Vagina (tissue), 2 donors: ENCODE data around the gene CFAP100. TPM values are rescaled to one million over a fixed set of nuclear protein-coding genes. Genes with fewer than 3 reads are reported as not detected.

Experiments used
- DNase-seq, 2 donors: peaks; one replicate each; pipeline ENCODE4 v3.0.0-alpha.2; 2017; ENCODE audit errors: extremely low spot score in 2 of 2
- H3K27ac ChIP-seq: fragments of 200-600 bp; sonication (generic); one replicate; pipeline ENCODE4 v1.5.1; 2019
- H3K27me3 ChIP-seq: fragments of 200-600 bp; sonication (generic); one replicate; pipeline ENCODE4 v1.5.1; 2019
- H3K36me3 ChIP-seq, 2 donors: fragments of 200-600 bp; sonication (generic); one replicate each; pipeline ENCODE4 v1.5.1; 2017 to 2019
- H3K4me1 ChIP-seq: fragments of 200-600 bp; sonication (generic); one replicate; pipeline ENCODE4 v1.5.1; 2019
- H3K4me3 ChIP-seq, 2 donors: fragments of 200-600 bp; sonication (generic); 1 replicate in 1 of 2; 2 replicates in 1 of 2; pipeline ENCODE4 v1.5.1; 2016 to 2019
- H3K9me3 ChIP-seq: fragments of 200-600 bp; sonication (generic); one replicate; pipeline ENCODE4 v1.5.1; 2019
- POLR2A ChIP-seq, 2 donors: fragments of 450-650 bp; IDR thresholded peaks; one replicate each; pipeline ENCODE4 v1.6.1; 2017; ENCODE audit warnings: antibody characterized with exemption in 2 of 2, mild to moderate bottlenecking in 2 of 2, moderate library complexity in 2 of 2
- POLR2AphosphoS5 ChIP-seq, 2 donors: sonication (generic); formaldehyde crosslinking; IDR thresholded peaks; one replicate each; pipeline ENCODE4 v1.9.0; 2017; ENCODE audit warnings: antibody characterized with exemption in 2 of 2, mild to moderate bottlenecking in 2 of 2, low read depth in 1 of 2; ENCODE audit not compliant: insufficient read depth in 1 of 2
- intact Hi-C: fragments of 100-400 bp; cut with DNase I; formaldehyde crosslinking; loops from one replicate; pipeline ENCODE4 v1.15.1; 2023
- total RNA-seq: library from RNA; depleted of rRNA; stranded (reverse); fragments of >200 nt; gene quantifications from one replicate; pipeline ENCODE4 v1.2.3, GENCODE V29; 2016
- TF ChIP-seq, protein P1 (sequence below), 3 experiments: fragments of 450-650 bp in 2 of 3; fragments of 200-600 bp in 1 of 3; sonication (generic) in 1 of 3; IDR thresholded peaks; one replicate each; pipeline ENCODE4 v1.5.1; 2017 to 2019; ENCODE audit warnings: antibody characterized with exemption in 3 of 3, mild to moderate bottlenecking in 2 of 3, moderate library complexity in 2 of 3

Gene CFAP100
- total RNA-seq, 1 donor from 2014 or later, result not detected

DNA sequence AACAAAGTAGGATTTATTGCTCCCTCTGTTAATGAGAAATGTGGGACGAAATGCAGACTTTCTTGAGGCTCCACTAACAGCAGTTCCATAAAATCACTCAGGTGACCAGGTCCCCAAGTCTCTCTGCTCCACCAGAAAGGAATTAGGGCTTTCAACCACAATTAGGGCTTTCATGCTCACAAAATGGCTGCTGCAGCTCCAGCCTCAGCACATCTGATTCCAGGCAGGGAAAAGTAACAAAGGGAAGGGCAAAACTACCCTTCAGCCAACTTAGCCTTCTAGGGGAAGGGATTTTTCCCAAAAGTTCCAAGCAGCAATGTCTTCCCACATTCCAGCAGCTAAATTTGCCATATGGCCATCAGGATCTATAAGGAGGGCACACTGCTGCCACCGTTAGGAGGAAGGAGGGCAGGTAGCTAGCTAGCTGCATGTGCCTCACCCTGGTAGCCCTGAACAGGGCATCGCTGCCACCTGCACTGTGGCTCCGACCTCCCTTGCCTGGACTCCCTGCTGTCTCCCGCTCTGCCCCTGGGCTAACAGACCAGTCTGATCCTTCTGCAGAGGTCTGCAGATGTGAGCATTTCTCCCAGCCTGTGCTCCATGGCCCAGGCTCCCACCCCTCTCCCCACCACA, 12.8 kb downstream of the CFAP100 start:
- no peak for DNase-seq
- H3K4me1 ChIP-seq, result no peaks in the 10 kb centered on the region
- no peaks in the 10 kb centered on the region for H3K27me3 ChIP-seq
- TF ChIP-seq, protein P1, sequence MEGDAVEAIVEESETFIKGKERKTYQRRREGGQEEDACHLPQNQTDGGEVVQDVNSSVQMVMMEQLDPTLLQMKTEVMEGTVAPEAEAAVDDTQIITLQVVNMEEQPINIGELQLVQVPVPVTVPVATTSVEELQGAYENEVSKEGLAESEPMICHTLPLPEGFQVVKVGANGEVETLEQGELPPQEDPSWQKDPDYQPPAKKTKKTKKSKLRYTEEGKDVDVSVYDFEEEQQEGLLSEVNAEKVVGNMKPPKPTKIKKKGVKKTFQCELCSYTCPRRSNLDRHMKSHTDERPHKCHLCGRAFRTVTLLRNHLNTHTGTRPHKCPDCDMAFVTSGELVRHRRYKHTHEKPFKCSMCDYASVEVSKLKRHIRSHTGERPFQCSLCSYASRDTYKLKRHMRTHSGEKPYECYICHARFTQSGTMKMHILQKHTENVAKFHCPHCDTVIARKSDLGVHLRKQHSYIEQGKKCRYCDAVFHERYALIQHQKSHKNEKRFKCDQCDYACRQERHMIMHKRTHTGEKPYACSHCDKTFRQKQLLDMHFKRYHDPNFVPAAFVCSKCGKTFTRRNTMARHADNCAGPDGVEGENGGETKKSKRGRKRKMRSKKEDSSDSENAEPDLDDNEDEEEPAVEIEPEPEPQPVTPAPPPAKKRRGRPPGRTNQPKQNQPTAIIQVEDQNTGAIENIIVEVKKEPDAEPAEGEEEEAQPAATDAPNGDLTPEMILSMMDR (IDR thresholded peaks at IDR 0.05), result no peak
- TF ChIP-seq POLR2A (IDR thresholded peaks at IDR 0.05), result no peak
- TF ChIP-seq POLR2AphosphoS5 (IDR thresholded peaks at IDR 0.05; ENCODE audit: insufficient read depth in 1 of 2, low read depth in 1 of 2), result no peak
- H3K36me3 ChIP-seq, result no peaks in the 10 kb centered on the region
- no peak overlapping the region for H3K4me3 ChIP-seq
- no peak overlapping the region for H3K27ac ChIP-seq
- H3K9me3 ChIP-seq, result no peaks in the 10 kb centered on the region
- intact Hi-C loops, result no loop called here

DNA sequence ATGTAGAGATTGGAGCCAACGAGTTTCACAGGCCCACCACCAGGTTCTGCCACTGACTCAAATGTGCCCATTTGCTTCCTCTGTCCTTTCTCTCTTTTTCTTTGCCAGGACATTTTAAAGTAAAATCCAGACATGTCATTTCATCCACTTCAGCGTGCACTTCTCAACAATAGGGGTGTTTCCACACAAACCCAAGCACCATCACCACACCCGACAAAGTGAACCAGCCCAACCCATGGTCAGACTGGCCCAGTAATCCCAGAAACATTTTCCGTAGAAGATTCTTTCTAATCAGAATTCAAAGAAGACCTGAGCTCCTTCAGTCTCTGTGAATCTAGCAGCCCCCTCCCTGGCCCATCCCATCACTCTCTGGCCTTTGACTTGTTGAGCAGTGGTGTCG, 13.4 kb downstream of the CFAP100 start:
- intact Hi-C loops, result no loop called here
- no peaks in the 10 kb centered on the region for H3K36me3 ChIP-seq
- H3K27me3 ChIP-seq, result no peaks in the 10 kb centered on the region
- DNase-seq, result no peak
- no peaks in the 10 kb centered on the region for H3K4me1 ChIP-seq
- H3K4me3 ChIP-seq, result no peak overlapping the region
- TF ChIP-seq POLR2AphosphoS5 (IDR thresholded peaks at IDR 0.05; ENCODE audit: insufficient read depth in 1 of 2, low read depth in 1 of 2) (no peak), POLR2A (IDR thresholded peaks at IDR 0.05) (no peak)
- TF ChIP-seq, protein P1 (IDR thresholded peaks at IDR 0.05), result no peak
- H3K9me3 ChIP-seq, result no peaks in the 10 kb centered on the region
- no peak overlapping the region for H3K27ac ChIP-seq

DNA sequence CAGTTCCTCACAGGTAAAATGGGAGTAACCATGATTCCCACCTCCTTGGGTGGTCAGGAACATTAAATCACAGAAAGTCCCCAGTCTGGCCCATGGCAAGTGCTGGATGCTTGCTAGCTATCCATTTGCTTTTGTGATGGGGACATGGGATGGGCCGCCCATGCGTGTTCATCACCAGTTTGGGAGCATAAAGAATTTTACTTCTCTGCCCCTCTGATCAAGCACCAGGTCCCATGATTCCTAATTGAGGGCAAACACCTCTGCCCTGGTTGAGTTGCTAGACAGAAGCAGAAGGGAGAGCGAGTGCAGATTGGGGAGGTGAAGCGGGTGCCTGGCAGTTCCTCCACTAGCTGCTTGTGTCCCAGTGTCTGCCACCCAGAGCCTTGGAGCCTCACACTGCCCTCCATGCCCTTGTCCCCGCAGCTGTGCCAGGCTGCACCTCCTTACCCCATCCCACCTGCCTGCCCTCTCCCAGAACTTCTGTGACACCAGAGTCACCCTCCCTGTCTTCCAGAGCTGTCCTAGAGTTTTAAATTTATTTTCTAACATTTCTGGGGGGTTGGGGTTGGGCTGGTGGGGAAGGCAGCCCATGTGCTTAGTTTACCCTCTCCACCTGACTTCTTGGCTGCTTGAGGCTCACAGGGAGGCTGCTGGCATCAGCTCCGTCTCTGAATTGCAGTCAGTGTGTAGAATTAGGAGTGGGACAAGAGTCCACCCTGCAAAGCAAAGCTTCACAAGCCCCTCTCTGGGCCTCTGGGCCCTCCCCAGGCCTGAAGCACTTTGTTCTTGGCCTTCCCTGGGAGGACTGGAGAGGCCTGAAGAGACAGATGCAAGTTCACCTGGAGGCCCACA, 18.4 kb downstream of the CFAP100 start:
- H3K9me3 ChIP-seq, result no peaks in the 10 kb centered on the region
- TF ChIP-seq POLR2AphosphoS5 (IDR thresholded peaks at IDR 0.05; ENCODE audit: insufficient read depth in 1 of 2, low read depth in 1 of 2) (no peak), POLR2A (IDR thresholded peaks at IDR 0.05) (no peak)
- TF ChIP-seq, protein P1 (IDR thresholded peaks at IDR 0.05), result no peak
- H3K36me3 ChIP-seq, result no peaks in the 10 kb centered on the region
- no peaks in the 10 kb centered on the region for H3K27me3 ChIP-seq
- H3K4me1 ChIP-seq, result no peaks in the 10 kb centered on the region
- intact Hi-C loops, result no loop called here
- no peak for DNase-seq
- H3K4me3 ChIP-seq, result no peak overlapping the region
- H3K27ac ChIP-seq, result no peak overlapping the region

DNA sequence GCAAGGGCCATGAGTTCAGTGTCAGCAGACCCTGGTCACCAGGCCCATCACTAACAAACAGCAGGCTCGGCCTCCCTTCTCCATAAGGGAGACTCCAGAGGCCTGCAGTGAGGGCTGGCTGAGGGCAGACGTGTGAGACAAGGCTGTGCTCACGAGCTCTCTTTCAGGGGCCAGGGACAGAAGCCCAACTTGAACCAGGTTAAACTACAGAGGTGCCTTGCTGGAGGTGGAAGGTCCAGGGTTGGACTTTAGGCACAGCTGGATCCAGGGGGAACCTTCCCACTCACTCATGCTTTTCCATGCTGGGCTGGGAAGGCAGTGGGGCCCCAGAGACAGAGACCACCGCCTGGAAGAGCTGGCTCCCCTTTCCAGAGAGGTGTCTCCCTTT, 19.0 kb downstream of the CFAP100 start:
- Histone ChIP-seq H3K9me3 (no peaks in the 10 kb centered on the region), H3K27ac (no peak overlapping the region), H3K36me3 (no peaks in the 10 kb centered on the region), H3K4me3 (no peak overlapping the region), H3K27me3 (no peaks in the 10 kb centered on the region), H3K4me1 (no peaks in the 10 kb centered on the region)
- DNase-seq, result no peak
- TF ChIP-seq, protein P1 (IDR thresholded peaks at IDR 0.05), result no peak
- TF ChIP-seq POLR2A (IDR thresholded peaks at IDR 0.05), result no peak
- TF ChIP-seq POLR2AphosphoS5 (IDR thresholded peaks at IDR 0.05; ENCODE audit: insufficient read depth in 1 of 2, low read depth in 1 of 2), result no peak
- intact Hi-C loops, result no loop called here

DNA sequence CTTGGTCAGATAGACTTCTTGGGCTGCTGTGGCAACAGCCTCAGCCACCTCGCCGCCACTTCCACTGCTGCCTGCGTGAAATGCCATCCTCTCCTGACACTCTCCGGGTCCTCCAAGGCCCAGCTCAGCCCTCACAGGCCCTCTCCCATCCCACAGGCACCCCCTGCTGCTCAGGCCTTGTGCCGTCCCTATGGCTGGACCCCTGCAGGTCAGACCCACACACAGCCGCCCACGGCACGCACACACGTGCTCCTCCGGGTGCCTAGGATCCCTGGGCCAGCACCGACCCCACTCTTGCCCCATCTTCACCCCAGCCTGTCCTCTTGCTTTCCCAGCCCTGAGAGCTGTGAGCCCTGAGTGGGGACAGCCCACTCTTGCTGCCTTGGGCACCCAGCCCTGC, 19.7 kb downstream of the CFAP100 start:
- Histone ChIP-seq H3K9me3 (no peaks in the 10 kb centered on the region), H3K4me3 (no peak overlapping the region), H3K4me1 (no peaks in the 10 kb centered on the region), H3K27me3 (no peaks in the 10 kb centered on the region), H3K36me3 (no peaks in the 10 kb centered on the region), H3K27ac (no peak overlapping the region)
- TF ChIP-seq POLR2A (IDR thresholded peaks at IDR 0.05) (no peak), POLR2AphosphoS5 (IDR thresholded peaks at IDR 0.05; ENCODE audit: insufficient read depth in 1 of 2, low read depth in 1 of 2) (no peak)
- TF ChIP-seq, protein P1 (IDR thresholded peaks at IDR 0.05), result no peak
- DNase-seq, result no peak
- intact Hi-C loops, result no loop called here
